GM12874 (cell line): ENCODE data around the gene NALCN.

Source experiments
- TF ChIP-seq, protein P1 (sequence below): IDR thresholded peaks from 2 replicates; pipeline ENCODE4 v1.5.1; 2011; ENCODE audit warnings: low read depth, mild to moderate bottlenecking, control low read depth, low read length, moderate library complexity; ENCODE audit not compliant: insufficient read depth

The NALCN gene

DNA sequence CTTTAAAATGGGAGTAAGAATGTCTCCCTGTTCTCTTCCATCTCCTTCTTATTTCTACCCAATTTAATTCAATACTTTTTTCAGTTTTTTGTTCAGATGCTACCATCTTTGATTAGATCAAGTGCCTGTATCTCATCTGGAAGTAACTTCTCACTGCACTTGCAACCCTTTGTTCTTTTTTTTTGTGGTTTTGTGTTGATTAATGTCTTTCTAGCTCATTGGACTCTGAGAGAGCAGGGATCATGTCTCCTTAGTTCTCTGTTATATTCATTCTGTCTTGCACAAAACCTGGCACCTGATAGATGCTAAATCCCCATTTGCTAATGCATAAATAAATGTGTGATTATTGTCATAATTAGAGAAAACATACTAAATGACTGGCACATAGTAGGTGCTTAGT lies 35.3 kb upstream of the NALCN start:
- TF ChIP-seq, protein P1, sequence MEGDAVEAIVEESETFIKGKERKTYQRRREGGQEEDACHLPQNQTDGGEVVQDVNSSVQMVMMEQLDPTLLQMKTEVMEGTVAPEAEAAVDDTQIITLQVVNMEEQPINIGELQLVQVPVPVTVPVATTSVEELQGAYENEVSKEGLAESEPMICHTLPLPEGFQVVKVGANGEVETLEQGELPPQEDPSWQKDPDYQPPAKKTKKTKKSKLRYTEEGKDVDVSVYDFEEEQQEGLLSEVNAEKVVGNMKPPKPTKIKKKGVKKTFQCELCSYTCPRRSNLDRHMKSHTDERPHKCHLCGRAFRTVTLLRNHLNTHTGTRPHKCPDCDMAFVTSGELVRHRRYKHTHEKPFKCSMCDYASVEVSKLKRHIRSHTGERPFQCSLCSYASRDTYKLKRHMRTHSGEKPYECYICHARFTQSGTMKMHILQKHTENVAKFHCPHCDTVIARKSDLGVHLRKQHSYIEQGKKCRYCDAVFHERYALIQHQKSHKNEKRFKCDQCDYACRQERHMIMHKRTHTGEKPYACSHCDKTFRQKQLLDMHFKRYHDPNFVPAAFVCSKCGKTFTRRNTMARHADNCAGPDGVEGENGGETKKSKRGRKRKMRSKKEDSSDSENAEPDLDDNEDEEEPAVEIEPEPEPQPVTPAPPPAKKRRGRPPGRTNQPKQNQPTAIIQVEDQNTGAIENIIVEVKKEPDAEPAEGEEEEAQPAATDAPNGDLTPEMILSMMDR = no peak

DNA sequence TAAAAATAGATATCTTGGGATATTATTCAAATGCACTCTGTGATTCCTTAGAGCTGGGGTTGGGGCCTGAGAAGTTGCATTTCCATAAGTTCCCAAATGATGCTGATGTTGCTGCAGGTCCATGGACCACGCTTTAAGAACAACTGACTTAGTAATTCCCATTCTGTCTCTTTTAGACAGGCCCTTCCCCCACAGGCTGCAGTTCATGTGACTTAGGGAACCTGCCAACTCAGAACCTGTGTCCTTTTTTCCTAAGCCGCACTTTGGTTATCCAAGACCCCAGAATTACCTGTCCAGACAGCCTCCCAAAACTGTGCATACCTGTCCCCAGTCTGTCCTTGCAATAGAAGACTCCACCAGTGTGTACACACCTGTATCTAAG lies 34.4 kb upstream of the NALCN start:
- TF ChIP-seq, protein P1 = no peak

DNA sequence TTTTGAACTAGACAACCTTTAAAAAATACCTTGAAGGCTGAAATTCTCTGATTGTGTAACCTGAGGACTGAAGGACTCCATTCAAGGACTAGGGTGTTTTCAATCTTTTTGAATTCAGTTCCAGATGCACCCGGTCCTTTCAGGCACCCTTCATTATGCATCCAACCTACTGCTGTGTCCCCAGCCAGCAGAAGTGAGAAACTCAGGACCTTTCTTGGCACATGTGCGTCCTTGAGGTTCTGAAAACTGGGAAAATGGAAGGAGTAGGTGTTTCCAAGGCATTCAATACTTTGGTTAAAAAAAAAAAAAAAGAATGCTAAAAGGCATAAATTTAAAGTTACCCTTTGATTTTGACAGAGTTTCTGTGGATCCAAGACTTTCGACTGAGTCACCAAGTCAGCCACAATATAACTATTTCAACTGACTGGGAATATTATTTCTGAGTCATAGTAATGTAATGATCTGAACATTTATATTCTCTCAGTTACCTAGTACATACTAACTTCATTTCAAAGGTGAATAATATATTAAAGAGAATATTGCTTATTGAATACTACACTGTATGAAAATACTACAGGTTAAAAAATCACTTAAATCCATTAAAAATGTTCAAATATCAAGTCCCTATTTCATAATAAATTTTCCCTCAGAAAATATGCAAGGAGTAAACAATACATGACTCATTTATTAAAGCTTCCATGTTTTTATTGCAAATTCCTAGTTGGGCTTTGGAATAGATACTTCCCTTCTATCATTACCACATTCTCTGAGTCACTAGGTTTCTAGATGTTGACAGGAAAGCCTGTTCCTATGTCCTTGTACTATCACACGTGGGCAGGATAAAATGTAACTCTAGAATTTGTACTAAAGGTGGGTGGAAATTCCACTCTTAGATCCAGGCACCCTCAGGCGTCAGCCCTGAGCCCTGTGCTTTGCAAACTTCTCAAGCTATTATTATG lies 33.8 kb upstream of the NALCN start:
- TF ChIP-seq, protein P1 = no peak

DNA sequence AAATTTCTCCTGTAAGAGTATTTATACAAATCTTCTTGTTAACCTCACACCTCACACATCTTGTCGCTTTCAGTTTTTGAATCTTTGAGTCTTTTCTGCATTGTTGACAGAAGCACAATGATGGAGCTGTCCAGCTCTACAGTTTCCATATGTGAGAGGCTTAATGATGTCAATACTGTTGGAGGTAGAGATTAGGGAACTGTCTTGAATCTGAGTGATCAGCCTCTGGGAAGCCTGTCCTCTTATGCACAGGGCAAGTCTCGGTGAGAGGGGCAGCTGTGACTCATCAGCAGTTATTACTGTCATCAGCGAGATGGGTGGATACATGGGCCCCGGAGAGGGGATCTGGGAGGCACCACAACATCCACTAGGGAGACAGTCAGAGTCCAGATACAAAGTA lies 31.5 kb upstream of the NALCN start:
- TF ChIP-seq, protein P1 = no peak

DNA sequence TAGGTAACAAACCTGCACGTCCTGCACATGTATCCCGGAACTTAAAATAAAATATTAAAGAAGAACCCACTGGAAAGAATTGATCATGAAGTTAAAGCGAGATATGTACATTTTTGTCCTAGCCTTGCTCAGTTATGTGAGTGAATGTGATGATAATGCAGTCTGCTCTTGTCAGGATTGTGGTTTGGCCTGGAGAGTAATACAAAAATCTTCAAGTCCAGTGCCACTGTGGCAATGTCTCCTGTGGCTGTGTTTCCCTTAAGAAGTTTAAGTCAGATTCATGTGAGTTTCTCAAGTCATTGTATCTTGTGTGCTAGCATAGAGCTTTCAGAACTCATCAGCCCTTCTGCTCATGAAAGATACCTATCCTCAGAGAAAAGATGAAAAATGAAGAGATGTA lies 18.2 kb upstream of the NALCN start:
- TF ChIP-seq, protein P1 = no peak

DNA sequence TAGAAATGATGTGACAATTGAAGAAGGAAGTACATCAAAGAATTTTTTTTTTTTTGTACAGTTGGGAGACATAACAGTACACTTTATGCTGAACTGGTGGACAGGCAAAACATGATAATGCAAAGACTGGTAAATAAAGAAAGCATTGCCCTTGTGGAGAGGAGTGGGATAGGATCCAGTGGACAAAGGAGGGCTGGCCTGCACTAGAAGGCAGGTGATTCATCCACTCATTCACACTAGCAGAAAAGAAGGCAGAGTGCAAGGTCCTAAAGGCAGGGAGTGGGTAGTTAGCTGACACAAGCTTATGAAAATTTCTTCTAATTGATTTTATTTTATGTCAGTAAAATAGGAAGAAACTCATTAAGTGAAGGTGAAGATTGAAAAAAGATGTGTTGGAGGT lies 17.6 kb upstream of the NALCN start:
- TF ChIP-seq, protein P1 = no peak

DNA sequence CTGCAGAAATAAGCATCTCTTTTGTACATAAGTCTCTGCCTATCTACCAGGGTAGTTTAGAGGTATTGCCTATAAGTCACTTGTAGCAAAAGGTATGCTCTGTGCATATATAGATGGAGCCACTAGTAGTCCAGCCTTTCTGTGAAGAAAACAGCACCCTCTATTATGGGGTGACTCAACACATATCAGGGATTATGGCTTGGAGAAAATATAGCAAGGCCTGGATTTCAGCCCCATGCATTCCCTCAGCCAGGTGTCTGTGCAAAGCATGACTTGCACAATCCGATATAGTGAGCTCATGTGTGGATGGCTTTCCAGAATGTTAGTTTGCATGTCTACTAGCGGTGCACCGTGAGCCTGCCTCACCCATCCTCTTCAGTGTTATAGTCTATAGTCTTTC lies 13.4 kb upstream of the NALCN start:
- TF ChIP-seq, protein P1 = no peak
